Large intestine (tissue), 3 donors: ENCODE results near the gene MDM4. TPM values are rescaled to one million over a fixed set of nuclear protein-coding genes. Genes with fewer than 3 reads are reported as not detected.
A peak's percentile ranks its signal among the peaks of the same experiment; 100 is the strongest.
"Not testable (repeated sequence)": the region's sequence is repeated elsewhere in the genome, so short reads cannot be mapped to it uniquely, and the experiment has no call there.

Source experiments
- DNase-seq, 2 donors: peaks; one replicate each; pipeline versions ENCODE4 v3.0.0 to v3.0.0-alpha.2; 2013
- H3K27ac ChIP-seq: one replicate; pipeline ENCODE4 v1.5.1; 2013; ENCODE audit warnings: low read length
- H3K27me3 ChIP-seq: 2 replicates; pipeline ENCODE4 v1.6.1; 2013; ENCODE audit warnings: low read length; ENCODE audit not compliant: control insufficient read depth, insufficient read depth
- H3K36me3 ChIP-seq: 2 replicates; pipeline ENCODE4 v1.6.1; 2013; ENCODE audit warnings: low read length; ENCODE audit not compliant: control insufficient read depth, insufficient read depth
- H3K4me1 ChIP-seq: one replicate; pipeline ENCODE4 v1.6.1; 2013; ENCODE audit warnings: low read length; ENCODE audit not compliant: control insufficient read depth, insufficient read depth
- H3K4me3 ChIP-seq: one replicate; pipeline ENCODE4 v1.5.1; 2013; ENCODE audit warnings: low read length
- H3K9me3 ChIP-seq: one replicate; pipeline ENCODE4 v1.6.1; 2013; ENCODE audit warnings: mild to moderate bottlenecking, low read depth, low read length, moderate library complexity; ENCODE audit not compliant: control insufficient read depth
- WGBS: methylation state at CpG from one replicate; pipeline ENCODE4 v1.1.5; 2013; ENCODE audit warnings: low lambda C conversion rate; ENCODE audit not compliant: insufficient coverage; 5-methylcytosine and 5-hydroxymethylcytosine counted together
- polyA plus RNA-seq: library from polyadenylated mRNA; unstranded; fragments of 120-200 nt; gene quantifications from one replicate; pipeline ENCODE4 v1.2.1, GENCODE V29; 2013

Gene MDM4
- polyA plus RNA-seq, 1 donor, result 40.1 TPM

GRCh38 chr1:204560002-204560401 lies 43.8 kb downstream of the MDM4 start:
- WGBS, result 100% methylated on average over 1 of the region's 6 CpGs
- not testable (repeated sequence) for H3K36me3 ChIP-seq, DNase-seq, H3K27ac ChIP-seq, H3K9me3 ChIP-seq, H3K4me3 ChIP-seq, H3K4me1 ChIP-seq, H3K27me3 ChIP-seq

- H3K27ac ChIP-seq, result no peak overlapping the region
- peak in 1 of 2 donors; percentile 46 for DNase-seq
Measured at GRCh38 chr1:204560590-204561150, 44.5 kb downstream of the MDM4 start.

GRCh38 chr1:204562075-204562990 lies 46.1 kb downstream of the MDM4 start:
- no peaks in the 10 kb centered on the region for H3K27me3 ChIP-seq
- peaks cover 5% of the 10 kb centered on the region for H3K36me3 ChIP-seq
- no peaks in the 10 kb centered on the region for H3K9me3 ChIP-seq
- DNase-seq, result no peak
- no peaks in the 10 kb centered on the region for H3K4me1 ChIP-seq
- WGBS, result no CpG with 5 or more reads among the region's 37 CpGs
- no peak overlapping the region for H3K4me3 ChIP-seq
- H3K27ac ChIP-seq, result no peak overlapping the region

More at GRCh38 chr1:204560590-204561150, 44.5 kb downstream of the MDM4 start:
- Histone ChIP-seq H3K4me1 (no peaks in the 10 kb centered on the region), H3K36me3 (peaks cover 5% of the 10 kb centered on the region), H3K9me3 (no peaks in the 10 kb centered on the region), H3K4me3 (no peak overlapping the region), H3K27me3 (no peaks in the 10 kb centered on the region)

GRCh38 chr1:204563307-204563706 lies 47.1 kb downstream of the MDM4 start:
- Histone ChIP-seq H3K27ac (no peak overlapping the region), H3K4me1 (no peaks in the 10 kb centered on the region), H3K36me3 (peaks cover 5% of the 10 kb centered on the region), H3K9me3 (no peaks in the 10 kb centered on the region), H3K4me3 (no peak overlapping the region), H3K27me3 (no peaks in the 10 kb centered on the region)
- no CpG with 5 or more reads among the region's 4 CpGs for WGBS
- no peak for DNase-seq

- DNase-seq, result no peak
- H3K27ac ChIP-seq, result no peak overlapping the region
- no CpG with 5 or more reads among the region's 3 CpGs for whole genome bisulfite sequencing
- no peak overlapping the region for H3K4me3 ChIP-seq
- H3K36me3 ChIP-seq, result peaks cover 5% of the 10 kb centered on the region
- H3K27me3 ChIP-seq, result no peaks in the 10 kb centered on the region
- H3K4me1 ChIP-seq, result no peaks in the 10 kb centered on the region
- no peaks in the 10 kb centered on the region for H3K9me3 ChIP-seq
Measured at GRCh38 chr1:204563780-204564179, 47.6 kb downstream of the MDM4 start.

GRCh38 chr1:204564835-204565234 lies 48.6 kb downstream of the MDM4 start:
- H3K27ac ChIP-seq, result no peak overlapping the region
- H3K4me1 ChIP-seq, result no peaks in the 10 kb centered on the region

GRCh38 chr1:204565617-204566582 lies 49.7 kb downstream of the MDM4 start:
- DNase-seq, result peak; percentile 48 to 55
- H3K4me3 ChIP-seq, result no peak overlapping the region
- no peaks in the 10 kb centered on the region for H3K4me1 ChIP-seq
- no peaks in the 10 kb centered on the region for H3K27me3 ChIP-seq
- WGBS, result 68% methylated on average over 2 of the region's 13 CpGs
- no peak overlapping the region for H3K27ac ChIP-seq
- peaks cover 3% of the 10 kb centered on the region for H3K36me3 ChIP-seq
- no peaks in the 10 kb centered on the region for H3K9me3 ChIP-seq

More at GRCh38 chr1:204564835-204565234, 48.6 kb downstream of the MDM4 start:
- Histone ChIP-seq H3K9me3 (no peaks in the 10 kb centered on the region), H3K4me3 (no peak overlapping the region), H3K27me3 (no peaks in the 10 kb centered on the region), H3K36me3 (peaks cover 3% of the 10 kb centered on the region)
- WGBS, result no CpG with 5 or more reads among the region's 4 CpGs
- DNase-seq, result no peak

GRCh38 chr1:204566583-204566955 lies 50.4 kb downstream of the MDM4 start:
- H3K4me1 ChIP-seq, result no peaks in the 10 kb centered on the region
- H3K4me3 ChIP-seq, result no peak overlapping the region
- DNase-seq, result no peak
- H3K36me3 ChIP-seq, result peaks cover 3% of the 10 kb centered on the region
- WGBS, result no CpG with 5 or more reads among the region's 6 CpGs
- H3K9me3 ChIP-seq, result no peaks in the 10 kb centered on the region
- no peaks in the 10 kb centered on the region for H3K27me3 ChIP-seq
- no peak overlapping the region for H3K27ac ChIP-seq

- no peak for DNase-seq
- WGBS, result 87% methylated on average over 3 of the region's 5 CpGs
- H3K9me3 ChIP-seq, result no peaks in the 10 kb centered on the region
Measured at GRCh38 chr1:204567071-204567470, 50.9 kb downstream of the MDM4 start.

More at GRCh38 chr1:204567071-204567470, 50.9 kb downstream of the MDM4 start:
- no peaks in the 10 kb centered on the region for H3K4me1 ChIP-seq
- H3K4me3 ChIP-seq, result no peak overlapping the region
- no peaks in the 10 kb centered on the region for H3K27me3 ChIP-seq
- H3K27ac ChIP-seq, result no peak overlapping the region
- H3K36me3 ChIP-seq, result peaks cover 3% of the 10 kb centered on the region
